H9 (cell line): Measurements from ENCODE around the gene GALNT10. TPM values are rescaled to one million over a fixed set of nuclear protein-coding genes. Genes with fewer than 3 reads are reported as not detected.

Source experiments
- DNase-seq: peaks from one replicate; pipeline ENCODE4 v3.0.0-alpha.2; 2017
- H2AFZ ChIP-seq: one replicate; pipeline ENCODE4 v1.6.1; 2013; ENCODE audit warnings: mild to moderate bottlenecking, low read length, control low read depth, moderate library complexity
- H2AK5ac ChIP-seq: 2 replicates; pipeline ENCODE4 v1.6.1; 2013; ENCODE audit warnings: low read length, control low read depth, mixed read lengths; ENCODE audit not compliant: insufficient read length
- H2BK120ac ChIP-seq: one replicate; pipeline ENCODE4 v1.6.1; 2013; ENCODE audit warnings: low read depth, mild to moderate bottlenecking, low read length, control low read depth, inconsistent platforms; ENCODE audit not compliant: poor library complexity, severe bottlenecking
- H2BK12ac ChIP-seq: 2 replicates; pipeline ENCODE4 v1.6.1; 2013; ENCODE audit warnings: low read length, control low read depth, mixed read lengths, low read depth; ENCODE audit not compliant: insufficient read length
- H2BK15ac ChIP-seq: 2 replicates; pipeline ENCODE4 v1.6.1; 2013; ENCODE audit warnings: low read depth, low read length, control low read depth
- H2BK20ac ChIP-seq: one replicate; pipeline ENCODE4 v1.6.1; 2013; ENCODE audit warnings: low read depth, mild to moderate bottlenecking, low read length, control low read depth, inconsistent platforms; ENCODE audit not compliant: poor library complexity, severe bottlenecking
- H2BK5ac ChIP-seq: 2 replicates; pipeline ENCODE4 v1.6.1; 2013; ENCODE audit warnings: low read length, control low read depth, mixed read lengths; ENCODE audit not compliant: insufficient read length
- H3K14ac ChIP-seq: 2 replicates; pipeline ENCODE4 v1.6.1; 2013; ENCODE audit warnings: low read length, control low read depth; ENCODE audit not compliant: insufficient read depth
- H3K18ac ChIP-seq: 2 replicates; pipeline ENCODE4 v1.6.1; 2013; ENCODE audit warnings: low read depth, mild to moderate bottlenecking, mixed read lengths, low read length, control low read depth; ENCODE audit not compliant: insufficient read length
- H3K23ac ChIP-seq: 2 replicates; pipeline ENCODE4 v1.6.1; 2013; ENCODE audit warnings: low read length, control low read depth, mixed read lengths, low read depth; ENCODE audit not compliant: insufficient read length
- H3K23me2 ChIP-seq: 2 replicates; pipeline ENCODE4 v1.6.1; 2013; ENCODE audit warnings: low read depth, mild to moderate bottlenecking, mixed read lengths, low read length, control low read depth; ENCODE audit not compliant: insufficient read length, poor library complexity, severe bottlenecking
- H3K27ac ChIP-seq: 2 replicates; pipeline ENCODE4 v1.5.1; 2013; ENCODE audit warnings: low read length, control low read depth, mixed read lengths, low read depth; ENCODE audit not compliant: insufficient read length
- H3K27me3 ChIP-seq: 2 replicates; pipeline ENCODE4 v1.6.1; 2013; ENCODE audit warnings: low read length, control low read depth, inconsistent platforms; ENCODE audit not compliant: insufficient read depth
- H3K4ac ChIP-seq: 2 replicates; pipeline ENCODE4 v1.6.1; 2013; ENCODE audit warnings: low read depth, mild to moderate bottlenecking, control low read depth, inconsistent platforms, low read length, moderate library complexity
- H3K4me1 ChIP-seq: 2 replicates; pipeline ENCODE4 v1.6.1; 2013; ENCODE audit warnings: low read length, control low read depth, inconsistent platforms; ENCODE audit not compliant: insufficient read depth
- H3K4me2 ChIP-seq: 2 replicates; pipeline ENCODE4 v1.6.1; 2013; ENCODE audit warnings: low read length, control low read depth, mixed read lengths; ENCODE audit not compliant: insufficient read length, insufficient read depth
- H3K56ac ChIP-seq: 2 replicates; pipeline ENCODE4 v1.6.1; 2013; ENCODE audit warnings: low read depth, mild to moderate bottlenecking, mixed read lengths, low read length, control low read depth; ENCODE audit not compliant: insufficient read length
- H3K79me1 ChIP-seq: 2 replicates; pipeline ENCODE4 v1.6.1; 2013; ENCODE audit warnings: low read depth, mild to moderate bottlenecking, moderate library complexity, low read length, control low read depth, inconsistent platforms; ENCODE audit not compliant: insufficient read depth, poor library complexity, severe bottlenecking
- H3K79me2 ChIP-seq: 2 replicates; pipeline ENCODE4 v1.6.1; 2013; ENCODE audit warnings: low read length, control low read depth, inconsistent platforms; ENCODE audit not compliant: insufficient read depth
- H3K9ac ChIP-seq: 2 replicates; pipeline ENCODE4 v1.6.1; 2013; ENCODE audit warnings: low read length, control low read depth, mixed read lengths; ENCODE audit not compliant: insufficient read length; ENCODE audit errors: extremely low read depth
- H3K9me3 ChIP-seq: one replicate; pipeline ENCODE4 v1.6.1; 2013; ENCODE audit warnings: low read depth, low read length, inconsistent platforms; ENCODE audit not compliant: control insufficient read depth
- H3T11ph ChIP-seq: one replicate; pipeline ENCODE4 v1.6.1; 2013; ENCODE audit warnings: mild to moderate bottlenecking, low read length, control low read depth, inconsistent platforms
- H4K20me1 ChIP-seq: one replicate; pipeline ENCODE4 v1.6.1; 2013; ENCODE audit not compliant: control insufficient read depth, insufficient read length, insufficient read depth
- H4K5ac ChIP-seq: 2 replicates; pipeline ENCODE4 v1.6.1; 2013; ENCODE audit warnings: low read depth, mild to moderate bottlenecking, mixed read lengths, low read length, control low read depth; ENCODE audit not compliant: insufficient read length
- H4K8ac ChIP-seq: replicated peaks from 2 replicates; pipeline ENCODE4 v1.6.1; 2013; ENCODE audit warnings: low read length, control low read depth, mixed read lengths, low read depth; ENCODE audit not compliant: insufficient read length
- H4K91ac ChIP-seq: 2 replicates; pipeline ENCODE4 v1.6.1; 2013; ENCODE audit warnings: low read depth, mild to moderate bottlenecking, moderate library complexity, mixed read lengths, low read length, control low read depth; ENCODE audit not compliant: insufficient read length
- H3K27ac Mint-ChIP-seq, 3 experiments: 2 replicates in 2 of 3; 3 replicates in 1 of 3; pipeline ENCODE4 v1.8.0; 2020 to 2021; ENCODE audit warnings: mixed read lengths in 3 of 3, mild to moderate bottlenecking in 1 of 3, moderate library complexity in 1 of 3
- H3K27me3 Mint-ChIP-seq: 2 replicates; pipeline ENCODE4 v1.8.0; 2021; ENCODE audit warnings: low read depth, mild to moderate bottlenecking, moderate library complexity, mixed read lengths
- H3K36me3 Mint-ChIP-seq, 3 experiments: 2 replicates in 2 of 3; 3 replicates in 1 of 3; pipeline ENCODE4 v1.8.0; 2020 to 2021; ENCODE audit warnings: low read depth in 3 of 3, mixed read lengths in 3 of 3; ENCODE audit not compliant: insufficient read depth in 1 of 3
- H3K4me1 Mint-ChIP-seq, 2 experiments: 2 replicates each; pipeline ENCODE4 v1.8.0; 2020; ENCODE audit warnings: mixed read lengths in 2 of 2
- H3K4me3 Mint-ChIP-seq, 2 experiments: 2 replicates in 1 of 2; 3 replicates in 1 of 2; pipeline ENCODE4 v1.8.0; 2020 to 2021; ENCODE audit warnings: mild to moderate bottlenecking in 2 of 2, mixed read lengths in 2 of 2, moderate library complexity in 1 of 2
- H3K9me3 Mint-ChIP-seq, 2 experiments: 2 replicates in 1 of 2; 3 replicates in 1 of 2; pipeline ENCODE4 v1.8.0; 2020; ENCODE audit warnings: mild to moderate bottlenecking in 2 of 2, mixed read lengths in 2 of 2, moderate library complexity in 1 of 2
- CTCF ChIP-seq: fragments of 200-600 bp; sonication (generic); conservative IDR thresholded peaks from 3 replicates; pipeline ENCODE4 v1.8.0; 2021; ENCODE audit warnings: antibody characterized with exemption, mild to moderate bottlenecking
- WGBS: extraction: QIAGEN DNeasy Blood & Tissue Kit; methylation state at CpG from one replicate; pipeline ENCODE4 v1.1.7; 2013; ENCODE audit warnings: missing lambda C conversion rate, low lambda C conversion rate, mixed read lengths; ENCODE audit not compliant: insufficient read length; ENCODE audit errors: extremely low coverage; 5-methylcytosine and 5-hydroxymethylcytosine counted together
- total RNA-seq: library from RNA; stranded (reverse); gene quantifications from 2 replicates; pipeline ENCODE4 v1.2.1, GENCODE V29; 2021

Gene GALNT10
- total RNA-seq, 1 experiment from 2014 or later = 15.4 TPM

- peaks cover 0 to 2% of the 10 kb centered on the region in 2 experiments; a peak in 1 of 5 replicates for H3K9me3 Mint-ChIP-seq
- Histone ChIP-seq H3K4me2 (no peak overlapping the region), H2BK20ac (no peak overlapping the region), H3K23ac (no peak overlapping the region), H3K27me3 (no peaks in the 10 kb centered on the region), H3K9me3 (no peaks in the 10 kb centered on the region), H3K79me2 (0 out of 2 replicates have a peak, but pooled peaks cover 2% of the 10 kb centered on the region), H3K79me1 (no peaks in the 10 kb centered on the region), H3K27ac (no peak overlapping the region), H2BK120ac (no peak overlapping the region), H4K91ac (no peak overlapping the region), H3K14ac (no peak overlapping the region), H2AK5ac (no peak overlapping the region), H4K5ac (no peak overlapping the region), H3K4ac (no peak overlapping the region), H4K20me1 (no peaks in the 10 kb centered on the region), H2BK12ac (no peak overlapping the region), H3K23me2 (no peaks in the 10 kb centered on the region), H3K18ac (no peak overlapping the region), H3T11ph (no peak overlapping the region), H2BK15ac (no peak overlapping the region), H2BK5ac (no peak overlapping the region), H3K9ac (no peak overlapping the region), H3K56ac (no peak overlapping the region), H2AFZ (no peak overlapping the region), H4K8ac (no peak overlapping the region), H3K4me1 (peaks cover 5% of the 10 kb centered on the region)
- peaks cover 0 to 8% (median 2%) of the 10 kb centered on the region in 3 experiments; a peak in 2 of 7 replicates for H3K36me3 Mint-ChIP-seq
- no peak for DNase-seq
- no peaks in the 10 kb centered on the region; the same call in 1 of the 2 replicates for H3K27me3 Mint-ChIP-seq
- peaks cover 11 to 16% of the 10 kb centered on the region in 2 experiments for H3K4me1 Mint-ChIP-seq
- no peak overlapping the region for H3K27ac Mint-ChIP-seq
- no CpG with 5 or more reads among the region's 7 CpGs for WGBS
- H3K4me3 Mint-ChIP-seq = no peak overlapping the region
- no peak for TF ChIP-seq CTCF
These were observed 21.3 kb downstream of the GALNT10 start for GRCh38 chr5:154211641-154212390.
